Epithelial cell of proximal tubule (primary cell): ENCODE results near the gene ARMC12. TPM values are rescaled to one million over a fixed set of nuclear protein-coding genes. Genes with fewer than 3 reads are reported as not detected.

Experiments
- DNase-seq: peaks from one replicate; pipeline ENCODE4 v3.0.0-alpha.2; 2011; ENCODE audit warnings: low read depth
- H3K4me3 ChIP-seq: 2 replicates; pipeline ENCODE4 v1.5.1; 2011; ENCODE audit warnings: low read depth, mild to moderate bottlenecking, low read length
- total RNA-seq: library from RNA; depleted of rRNA; stranded (reverse); fragments of >200 nt; gene quantifications from 2 replicates; pipeline ENCODE4 v1.2.3, GENCODE V29; 2015
- TF ChIP-seq, protein P1 (sequence below): conservative IDR thresholded peaks from 2 replicates; pipeline ENCODE4 v1.5.1; 2012; ENCODE audit warnings: low read depth, mild to moderate bottlenecking, low read length

ARMC12 gene
- total RNA-seq, 1 donor from 2014 or later = 0.29 TPM

- TF ChIP-seq, protein P1, sequence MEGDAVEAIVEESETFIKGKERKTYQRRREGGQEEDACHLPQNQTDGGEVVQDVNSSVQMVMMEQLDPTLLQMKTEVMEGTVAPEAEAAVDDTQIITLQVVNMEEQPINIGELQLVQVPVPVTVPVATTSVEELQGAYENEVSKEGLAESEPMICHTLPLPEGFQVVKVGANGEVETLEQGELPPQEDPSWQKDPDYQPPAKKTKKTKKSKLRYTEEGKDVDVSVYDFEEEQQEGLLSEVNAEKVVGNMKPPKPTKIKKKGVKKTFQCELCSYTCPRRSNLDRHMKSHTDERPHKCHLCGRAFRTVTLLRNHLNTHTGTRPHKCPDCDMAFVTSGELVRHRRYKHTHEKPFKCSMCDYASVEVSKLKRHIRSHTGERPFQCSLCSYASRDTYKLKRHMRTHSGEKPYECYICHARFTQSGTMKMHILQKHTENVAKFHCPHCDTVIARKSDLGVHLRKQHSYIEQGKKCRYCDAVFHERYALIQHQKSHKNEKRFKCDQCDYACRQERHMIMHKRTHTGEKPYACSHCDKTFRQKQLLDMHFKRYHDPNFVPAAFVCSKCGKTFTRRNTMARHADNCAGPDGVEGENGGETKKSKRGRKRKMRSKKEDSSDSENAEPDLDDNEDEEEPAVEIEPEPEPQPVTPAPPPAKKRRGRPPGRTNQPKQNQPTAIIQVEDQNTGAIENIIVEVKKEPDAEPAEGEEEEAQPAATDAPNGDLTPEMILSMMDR = no peak
- peak within 1 kb of the TSS; percentile 57 for H3K4me3 ChIP-seq
- no peak for DNase-seq
These were observed 39.8 kb downstream of the ARMC12 start, which contains the start of gene CLPSL2 for GRCh38 chr6:35776364-35777215. CLPSL2 (plus strand) TSS chr6:35776598; CDS start chr6:35776619, 21 bp downstream.

GRCh38 chr6:35777356-35778102 lies 40.7 kb downstream of the ARMC12 start:
- TF ChIP-seq, protein P1 = no peak
- no peak for DNase-seq
- no peak overlapping the region for H3K4me3 ChIP-seq

DNA sequence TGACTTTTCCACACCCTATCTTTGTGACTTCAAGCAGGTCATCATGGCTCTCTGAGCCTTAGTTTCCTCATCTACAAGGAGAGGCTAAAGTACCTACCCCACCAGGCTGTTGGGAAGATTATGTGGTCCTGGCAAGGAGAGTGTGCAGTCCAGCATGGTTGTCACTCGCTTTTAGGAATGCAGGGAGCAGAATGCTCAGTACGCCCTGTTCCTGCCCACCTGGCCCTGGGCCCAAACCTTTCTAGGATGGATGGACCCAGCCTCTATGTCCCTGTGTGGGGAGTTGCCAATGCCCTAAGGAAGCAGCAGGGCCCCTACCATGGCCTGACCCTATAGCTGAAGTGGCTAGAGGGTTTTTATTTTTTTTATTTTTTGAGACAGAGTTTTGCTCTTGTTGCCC lies 41.6 kb downstream of the ARMC12 start:
- no peak overlapping the region for H3K4me3 ChIP-seq
- TF ChIP-seq, protein P1 = no peak
- DNase-seq = no peak

DNA sequence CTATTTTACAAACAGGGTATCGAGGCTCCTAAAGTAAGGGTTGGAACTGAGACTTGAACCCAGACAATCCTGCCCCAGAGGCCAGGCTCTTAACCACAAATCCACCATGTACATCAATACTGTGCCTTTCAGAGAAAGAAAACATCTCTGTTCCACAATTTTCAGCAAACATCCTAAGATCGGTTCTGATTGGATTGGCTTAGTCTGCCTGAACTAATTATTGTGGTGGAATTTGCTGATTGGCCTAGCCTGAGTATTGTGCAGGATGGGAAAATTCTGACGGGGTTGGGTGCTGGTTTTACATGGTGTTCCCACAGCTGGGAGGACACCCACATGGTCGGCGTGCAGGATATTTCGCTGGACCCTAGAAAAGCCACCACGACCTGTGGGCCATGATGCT lies 43.9 kb downstream of the ARMC12 start, which contains the start of gene CLPSL1:
Gene CLPSL1 (plus strand): TSS at position 301 of the 400 bp plus-strand sequence. CDS start 92 bp downstream, at position 393.
- TF ChIP-seq, protein P1 = no peak
- H3K4me3 ChIP-seq = no peak within 1 kb of the TSS
- no peak for DNase-seq

GRCh38 chr6:35781290-35781689 lies 44.5 kb downstream of the ARMC12 start:
- TF ChIP-seq, protein P1 = no peak
- H3K4me3 ChIP-seq = no peak overlapping the region
- no peak for DNase-seq

DNA sequence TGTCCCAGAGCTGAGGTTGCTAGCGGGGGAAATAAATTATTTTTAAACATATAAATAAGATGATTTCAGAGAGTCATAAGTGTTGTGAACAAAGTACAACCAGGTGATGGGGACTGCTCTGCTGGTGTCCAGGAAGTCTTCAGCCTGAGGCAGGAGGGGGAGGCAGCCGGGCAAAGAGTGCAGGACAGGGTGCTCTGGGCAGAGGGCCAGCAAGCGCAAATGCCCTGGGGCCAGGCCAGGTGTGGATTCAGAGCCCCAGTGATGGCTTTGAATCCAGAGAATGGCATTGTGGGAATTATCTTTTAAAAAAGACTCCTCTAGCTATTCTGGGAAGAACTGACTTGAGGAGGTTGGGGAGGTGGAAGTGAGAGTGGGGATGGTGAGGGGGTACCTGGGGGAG lies 45.6 kb downstream of the ARMC12 start:
- TF ChIP-seq, protein P1 = no peak
- no peak for DNase-seq
- H3K4me3 ChIP-seq = no peak overlapping the region
